ENCODE results near the gene ATP5F1D.
"Not testable (repeated sequence)": the region's sequence is repeated elsewhere in the genome, so short reads cannot be mapped to it uniquely, and the experiment has no call there.

ATP5F1D gene

DNA sequence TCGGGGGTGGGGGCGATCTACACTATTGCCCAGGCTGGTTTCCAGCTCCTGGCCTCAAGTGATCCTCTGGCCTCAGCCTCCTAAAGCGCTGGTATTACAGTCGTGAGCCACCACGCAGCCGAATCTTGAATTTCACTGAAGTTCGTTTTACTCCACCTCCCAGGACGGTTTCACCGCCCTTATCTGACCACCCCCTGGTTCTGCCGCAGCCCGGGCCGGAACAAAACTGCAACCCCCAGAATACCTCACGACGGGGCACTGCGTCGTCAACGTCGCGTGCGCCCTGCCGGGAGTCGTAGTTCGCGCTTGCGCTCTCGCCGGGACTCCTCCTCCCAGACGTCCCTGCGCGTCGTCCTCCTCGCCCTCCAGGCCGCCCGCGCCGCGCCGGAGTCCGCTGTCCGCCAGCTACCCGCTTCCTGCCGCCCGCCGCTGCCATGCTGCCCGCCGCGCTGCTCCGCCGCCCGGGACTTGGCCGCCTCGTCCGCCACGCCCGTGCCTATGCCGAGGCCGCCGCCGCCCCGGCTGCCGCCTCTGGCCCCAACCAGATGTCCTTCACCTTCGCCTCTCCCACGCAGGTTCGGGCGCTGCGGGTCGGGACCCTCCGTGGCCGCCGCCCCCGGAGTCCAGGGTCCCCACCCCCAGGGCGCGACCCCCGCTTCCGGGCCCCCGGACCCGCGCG, at the start of gene ATP5F1D:
TSS of gene ATP5F1D (plus strand) at position 335 of the 679 bp plus-strand sequence. CDS start at position 435, 100 bp downstream.
- H3K4me3 ChIP-seq (ENCODE audit: low read depth, low read length), result peak within 1 kb of the TSS; percentile 80
- TF ChIP-seq, protein P1, sequence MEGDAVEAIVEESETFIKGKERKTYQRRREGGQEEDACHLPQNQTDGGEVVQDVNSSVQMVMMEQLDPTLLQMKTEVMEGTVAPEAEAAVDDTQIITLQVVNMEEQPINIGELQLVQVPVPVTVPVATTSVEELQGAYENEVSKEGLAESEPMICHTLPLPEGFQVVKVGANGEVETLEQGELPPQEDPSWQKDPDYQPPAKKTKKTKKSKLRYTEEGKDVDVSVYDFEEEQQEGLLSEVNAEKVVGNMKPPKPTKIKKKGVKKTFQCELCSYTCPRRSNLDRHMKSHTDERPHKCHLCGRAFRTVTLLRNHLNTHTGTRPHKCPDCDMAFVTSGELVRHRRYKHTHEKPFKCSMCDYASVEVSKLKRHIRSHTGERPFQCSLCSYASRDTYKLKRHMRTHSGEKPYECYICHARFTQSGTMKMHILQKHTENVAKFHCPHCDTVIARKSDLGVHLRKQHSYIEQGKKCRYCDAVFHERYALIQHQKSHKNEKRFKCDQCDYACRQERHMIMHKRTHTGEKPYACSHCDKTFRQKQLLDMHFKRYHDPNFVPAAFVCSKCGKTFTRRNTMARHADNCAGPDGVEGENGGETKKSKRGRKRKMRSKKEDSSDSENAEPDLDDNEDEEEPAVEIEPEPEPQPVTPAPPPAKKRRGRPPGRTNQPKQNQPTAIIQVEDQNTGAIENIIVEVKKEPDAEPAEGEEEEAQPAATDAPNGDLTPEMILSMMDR (IDR thresholded peaks at IDR 0.05; ENCODE audit: borderline replicate concordance, insufficient read depth, low read depth, low read length), result no peak

DNA sequence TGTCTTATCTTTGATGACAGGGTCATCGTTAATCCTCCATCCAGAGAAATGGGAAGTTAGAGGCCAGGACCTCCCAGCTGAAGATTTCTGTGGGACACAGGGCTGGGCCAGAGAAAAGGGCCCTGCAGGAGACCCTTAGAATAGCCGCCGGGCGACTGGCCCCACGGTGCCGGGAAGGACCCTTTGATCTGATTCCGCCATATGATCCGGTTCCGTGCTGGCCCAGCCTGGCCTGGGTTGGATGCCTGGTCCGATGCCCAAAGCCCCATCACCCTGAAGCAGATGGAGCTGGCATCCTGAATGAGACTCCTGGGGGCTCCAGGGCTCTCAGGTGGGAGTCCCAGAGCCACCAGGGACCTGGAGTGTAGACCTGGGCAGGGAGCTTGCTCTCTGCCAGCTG, 42.0 kb upstream of the ATP5F1D start:
- H3K4me3 ChIP-seq (ENCODE audit: low read depth, low read length), result no peak overlapping the region
- TF ChIP-seq, protein P1 (IDR thresholded peaks at IDR 0.05; ENCODE audit: borderline replicate concordance, insufficient read depth, low read depth, low read length), result no peak

DNA sequence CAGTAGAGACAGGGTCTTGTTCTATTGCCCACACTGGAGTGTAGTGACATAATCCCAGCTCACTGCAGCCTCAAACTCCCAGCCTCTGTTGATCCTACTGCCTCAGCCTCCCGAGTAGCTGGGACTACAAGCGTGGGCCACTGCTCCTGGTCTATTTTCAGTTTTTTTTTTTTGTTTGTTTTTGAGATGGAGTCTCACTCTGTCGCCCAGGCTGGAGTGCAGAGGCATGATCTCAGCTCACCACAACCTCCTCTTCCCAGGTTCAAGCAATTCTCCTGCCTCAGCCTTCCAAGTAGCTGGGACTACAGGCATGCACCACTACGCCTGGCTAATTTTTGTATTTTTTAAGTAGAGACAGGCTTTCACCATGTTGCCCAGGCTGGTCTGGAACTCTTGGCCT, 40.9 kb upstream of the ATP5F1D start:
- not testable (repeated sequence) for H3K4me3 ChIP-seq (ENCODE audit: low read depth, low read length)

DNA sequence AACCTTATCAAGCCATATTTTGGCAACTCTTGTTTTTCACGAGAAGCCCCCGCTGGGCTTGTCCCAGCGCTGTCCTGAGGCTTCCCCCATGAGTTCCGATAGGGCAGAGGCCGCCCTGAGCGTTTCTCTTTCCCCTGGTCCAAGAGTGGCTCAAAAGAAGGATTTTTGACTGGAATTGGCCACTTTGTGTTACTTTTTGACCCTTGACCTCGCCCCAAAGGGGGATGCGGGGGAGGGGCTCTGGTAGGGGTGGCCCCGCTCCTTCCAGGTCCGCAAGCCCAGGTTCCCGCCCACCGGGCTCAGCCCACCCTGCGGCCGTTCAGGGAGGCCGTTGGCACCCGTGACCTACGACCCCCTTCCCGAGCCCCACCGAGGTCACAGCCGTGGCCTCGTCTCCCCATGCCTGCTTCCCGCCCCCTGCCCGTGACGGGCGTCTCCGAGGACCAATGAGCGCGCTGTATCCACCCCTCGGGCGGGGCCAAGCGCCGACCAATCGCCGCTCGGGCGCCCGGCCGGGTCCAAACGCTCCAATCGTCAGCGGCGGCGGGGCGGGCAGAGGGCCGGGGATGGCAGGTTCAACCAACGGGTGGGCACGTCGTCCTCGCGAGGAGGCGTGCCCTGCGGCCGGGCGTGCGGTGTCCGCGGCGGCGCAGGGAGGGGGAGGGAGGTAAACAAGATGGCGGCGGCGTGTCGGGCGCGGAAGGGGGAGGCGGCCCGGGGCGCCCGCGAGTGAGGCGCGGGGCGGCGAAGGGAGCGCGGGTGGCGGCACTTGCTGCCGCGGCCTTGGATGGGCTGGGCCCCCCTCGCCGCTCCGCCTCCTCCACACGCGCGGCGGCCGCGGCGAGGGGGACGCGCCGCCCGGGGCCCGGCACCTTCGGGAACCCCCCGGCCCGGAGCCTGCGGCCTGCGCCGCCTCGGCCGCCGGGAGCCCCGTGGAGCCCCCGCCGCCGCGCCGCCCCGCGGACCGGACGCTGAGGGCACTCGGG, 36.1 kb upstream of the ATP5F1D start, which contains the start of gene STK11:
TSS of gene STK11 (plus strand) at position 665 of the 986 bp plus-strand sequence. CDS start 1,136 bp downstream, outside the sequence.
- TF ChIP-seq, protein P1 (IDR thresholded peaks at IDR 0.05; ENCODE audit: borderline replicate concordance, insufficient read depth, low read depth, low read length), result no peak
- peak within 1 kb of the TSS; percentile 92 for H3K4me3 ChIP-seq (ENCODE audit: low read depth, low read length)

DNA sequence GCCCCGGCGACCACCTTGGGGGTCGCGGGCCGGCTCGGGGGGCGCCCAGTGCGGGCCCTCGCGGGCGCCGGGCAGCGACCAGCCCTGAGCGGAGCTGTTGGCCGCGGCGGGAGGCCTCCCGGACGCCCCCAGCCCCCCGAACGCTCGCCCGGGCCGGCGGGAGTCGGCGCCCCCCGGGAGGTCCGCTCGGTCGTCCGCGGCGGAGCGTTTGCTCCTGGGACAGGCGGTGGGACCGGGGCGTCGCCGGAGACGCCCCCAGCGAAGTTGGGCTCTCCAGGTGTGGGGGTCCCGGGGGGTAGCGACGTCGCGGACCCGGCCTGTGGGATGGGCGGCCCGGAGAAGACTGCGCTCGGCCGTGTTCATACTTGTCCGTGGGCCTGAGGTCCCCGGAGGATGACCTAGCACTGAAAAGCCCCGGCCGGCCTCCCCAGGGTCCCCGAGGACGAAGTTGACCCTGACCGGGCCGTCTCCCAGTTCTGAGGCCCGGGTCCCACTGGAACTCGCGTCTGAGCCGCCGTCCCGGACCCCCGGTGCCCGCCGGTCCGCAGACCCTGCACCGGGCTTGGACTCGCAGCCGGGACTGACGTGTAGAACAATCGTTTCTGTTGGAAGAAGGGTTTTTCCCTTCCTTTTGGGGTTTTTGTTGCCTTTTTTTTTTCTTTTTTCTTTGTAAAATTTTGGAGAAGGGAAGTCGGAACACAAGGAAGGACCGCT, 35.2 kb upstream of the ATP5F1D start:
- TF ChIP-seq, protein P1 (IDR thresholded peaks at IDR 0.05; ENCODE audit: borderline replicate concordance, insufficient read depth, low read depth, low read length), result no peak
- peak overlapping the region; percentile 92 for H3K4me3 ChIP-seq (ENCODE audit: low read depth, low read length)

DNA sequence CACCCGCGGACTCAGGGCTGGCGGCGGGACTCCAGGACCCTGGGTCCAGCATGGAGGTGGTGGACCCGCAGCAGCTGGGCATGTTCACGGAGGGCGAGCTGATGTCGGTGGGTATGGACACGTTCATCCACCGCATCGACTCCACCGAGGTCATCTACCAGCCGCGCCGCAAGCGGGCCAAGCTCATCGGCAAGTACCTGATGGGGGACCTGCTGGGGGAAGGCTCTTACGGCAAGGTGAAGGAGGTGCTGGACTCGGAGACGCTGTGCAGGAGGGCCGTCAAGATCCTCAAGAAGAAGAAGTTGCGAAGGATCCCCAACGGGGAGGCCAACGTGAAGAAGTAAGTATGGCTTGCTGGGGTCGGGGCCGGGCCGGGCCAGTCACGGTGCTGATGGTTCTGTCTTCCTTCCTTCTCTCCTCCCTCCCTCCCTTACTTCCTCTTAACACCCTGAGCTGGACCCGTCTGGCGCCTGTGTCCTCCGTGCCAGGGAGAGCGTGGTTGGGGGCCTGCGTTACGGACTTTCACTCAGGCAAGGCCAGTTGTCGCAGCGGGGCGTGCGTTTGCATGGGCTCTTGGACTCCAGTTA, 34.6 kb upstream of the ATP5F1D start:
- peak overlapping the region; percentile 92 for H3K4me3 ChIP-seq (ENCODE audit: low read depth, low read length)
- TF ChIP-seq, protein P1 (IDR thresholded peaks at IDR 0.05; ENCODE audit: borderline replicate concordance, insufficient read depth, low read depth, low read length), result no peak

DNA sequence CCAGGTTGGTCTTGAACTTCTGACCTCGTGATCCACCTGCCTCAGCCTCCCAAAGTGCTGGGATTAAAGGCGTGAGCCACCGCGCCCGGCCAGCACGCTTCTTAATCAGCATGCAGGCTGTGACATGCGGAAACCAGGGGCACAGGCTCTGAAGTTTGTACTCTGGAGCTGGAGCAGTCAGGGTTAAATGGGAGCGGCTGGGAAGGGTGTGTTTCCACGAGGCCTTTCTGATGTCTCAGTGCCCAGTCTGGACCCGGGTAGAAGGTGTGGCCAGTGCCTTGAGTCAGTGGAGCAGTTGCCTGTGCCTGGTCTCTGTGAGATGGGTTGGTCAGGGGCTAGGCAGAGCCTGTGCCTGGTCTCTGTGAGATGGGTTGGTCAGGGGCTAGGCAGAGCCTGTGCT, 32.7 kb upstream of the ATP5F1D start:
- H3K4me3 ChIP-seq (ENCODE audit: low read depth, low read length), result not testable (repeated sequence)
